HFF-Myc (cell line): Measurements from ENCODE around the gene OXSR1.

Source experiments
- DNase-seq: peaks from one replicate; pipeline ENCODE4 v3.0.0-alpha.2; 2011; ENCODE audit warnings: low read depth; ENCODE audit errors: extremely low read depth
- H3K4me3 ChIP-seq: replicated peaks from 2 replicates; pipeline ENCODE4 v1.5.1; 2011; ENCODE audit warnings: low read depth, mild to moderate bottlenecking, control low read depth, low read length
- TF ChIP-seq, protein P1 (sequence below): IDR thresholded peaks from 2 replicates; pipeline ENCODE4 v1.5.1; 2012; ENCODE audit warnings: mild to moderate bottlenecking, low read depth, low read length, control low read depth; ENCODE audit errors: missing control alignments

OXSR1 gene

DNA sequence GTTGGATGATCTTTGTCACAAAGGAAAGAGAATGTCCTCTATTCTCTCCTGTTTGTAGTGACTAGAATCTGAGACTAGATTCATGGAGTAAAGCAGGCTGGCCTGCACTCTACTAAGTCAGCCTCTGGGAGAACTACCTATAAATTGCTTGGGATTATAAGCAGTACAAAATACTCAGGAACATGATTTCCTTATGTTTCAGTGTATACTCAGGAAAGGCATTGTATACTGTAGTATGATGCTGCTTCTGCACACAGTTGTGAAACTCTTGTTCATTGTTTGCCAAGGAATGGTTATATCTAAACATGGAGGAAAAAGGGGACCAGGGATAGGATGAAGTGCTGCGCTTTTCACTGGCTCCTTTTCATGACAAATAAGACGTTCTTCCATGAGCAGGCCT lies 49.2 kb downstream of the OXSR1 start:
- no peak for DNase-seq
- TF ChIP-seq, protein P1, sequence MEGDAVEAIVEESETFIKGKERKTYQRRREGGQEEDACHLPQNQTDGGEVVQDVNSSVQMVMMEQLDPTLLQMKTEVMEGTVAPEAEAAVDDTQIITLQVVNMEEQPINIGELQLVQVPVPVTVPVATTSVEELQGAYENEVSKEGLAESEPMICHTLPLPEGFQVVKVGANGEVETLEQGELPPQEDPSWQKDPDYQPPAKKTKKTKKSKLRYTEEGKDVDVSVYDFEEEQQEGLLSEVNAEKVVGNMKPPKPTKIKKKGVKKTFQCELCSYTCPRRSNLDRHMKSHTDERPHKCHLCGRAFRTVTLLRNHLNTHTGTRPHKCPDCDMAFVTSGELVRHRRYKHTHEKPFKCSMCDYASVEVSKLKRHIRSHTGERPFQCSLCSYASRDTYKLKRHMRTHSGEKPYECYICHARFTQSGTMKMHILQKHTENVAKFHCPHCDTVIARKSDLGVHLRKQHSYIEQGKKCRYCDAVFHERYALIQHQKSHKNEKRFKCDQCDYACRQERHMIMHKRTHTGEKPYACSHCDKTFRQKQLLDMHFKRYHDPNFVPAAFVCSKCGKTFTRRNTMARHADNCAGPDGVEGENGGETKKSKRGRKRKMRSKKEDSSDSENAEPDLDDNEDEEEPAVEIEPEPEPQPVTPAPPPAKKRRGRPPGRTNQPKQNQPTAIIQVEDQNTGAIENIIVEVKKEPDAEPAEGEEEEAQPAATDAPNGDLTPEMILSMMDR = no peak
- no peak overlapping the region for H3K4me3 ChIP-seq

DNA sequence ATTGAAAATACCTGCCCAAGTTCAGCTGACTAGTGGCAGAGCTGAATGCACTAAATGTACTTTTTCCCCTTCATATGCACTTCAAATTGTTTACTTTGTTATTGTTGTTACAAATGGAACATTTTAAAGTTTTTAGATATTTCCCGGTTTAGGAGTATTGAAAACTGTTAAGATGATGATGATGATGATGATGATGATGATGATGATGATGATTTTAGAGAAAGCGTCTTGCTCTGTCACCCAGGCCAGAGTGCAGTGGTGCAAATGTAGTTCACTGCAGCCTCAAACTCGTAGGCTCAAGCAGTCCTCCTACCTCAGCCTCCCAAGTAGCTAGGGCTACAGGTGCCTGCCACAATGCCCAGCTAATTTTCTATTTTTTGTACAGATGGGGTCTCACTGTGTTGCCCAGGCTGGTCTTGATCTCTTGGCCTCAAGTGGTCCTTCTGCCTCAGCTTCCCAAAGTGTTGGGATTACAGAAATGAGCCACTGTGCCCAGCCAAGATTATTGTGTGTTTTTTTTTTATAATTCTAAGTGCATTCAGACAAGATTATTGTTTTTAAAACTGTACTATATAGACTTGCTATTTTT lies 54.4 kb downstream of the OXSR1 start:
- H3K4me3 ChIP-seq = no peak overlapping the region
- DNase-seq = no peak
- TF ChIP-seq, protein P1 = no peak

DNA sequence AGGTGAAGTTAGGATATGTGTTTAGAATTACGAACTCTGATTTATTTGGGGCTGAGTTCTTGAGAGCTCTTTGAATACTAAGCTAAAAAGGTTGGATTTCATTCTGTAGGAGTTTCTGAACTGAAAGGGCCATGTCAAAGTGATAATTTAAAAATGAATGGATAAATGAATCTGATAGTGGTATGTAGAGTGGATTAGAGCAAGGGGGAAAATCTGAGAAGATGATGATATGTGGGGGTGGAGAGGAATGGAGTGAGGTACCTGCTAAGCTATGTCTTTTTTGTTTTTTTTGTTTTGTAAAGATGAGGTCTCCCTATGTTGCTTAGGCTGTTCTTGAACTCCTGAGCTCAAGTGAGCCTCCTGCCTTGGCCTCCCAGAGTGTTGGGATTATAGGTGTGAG lies 55.7 kb downstream of the OXSR1 start:
- DNase-seq = no peak
- TF ChIP-seq, protein P1 = no peak

DNA sequence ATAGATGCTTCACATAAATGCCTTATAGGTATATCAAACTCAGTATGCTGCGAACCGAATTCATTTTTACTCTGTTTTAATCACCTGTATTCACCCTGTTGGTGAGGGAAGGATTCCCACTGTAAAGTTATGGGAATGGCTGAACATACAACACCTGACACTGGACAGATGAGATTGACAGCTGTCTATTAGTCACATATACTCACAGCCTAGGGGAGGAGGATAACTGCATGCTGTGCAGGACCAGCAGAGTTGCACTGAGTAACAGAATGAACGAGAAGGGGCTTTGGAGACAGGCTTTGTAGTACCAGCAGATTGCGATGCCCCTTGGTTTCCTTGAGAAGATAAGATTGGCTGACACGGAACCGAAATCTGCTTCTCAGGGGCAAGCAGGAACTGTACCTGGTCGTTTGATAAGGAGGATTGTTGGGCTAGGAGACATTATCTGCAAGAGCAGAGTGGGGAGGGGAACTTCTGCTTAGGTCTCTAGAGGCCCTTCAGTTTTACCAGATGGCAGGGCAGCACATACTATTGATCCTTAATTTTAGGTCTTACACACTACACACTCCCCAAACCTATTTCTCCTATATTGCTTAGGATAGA lies 56.8 kb downstream of the OXSR1 start:
- no peak overlapping the region for H3K4me3 ChIP-seq
- TF ChIP-seq, protein P1 = no peak
- no peak for DNase-seq

More for the DNA sequence above, 55.7 kb downstream of the OXSR1 start:
- no peak overlapping the region for H3K4me3 ChIP-seq

DNA sequence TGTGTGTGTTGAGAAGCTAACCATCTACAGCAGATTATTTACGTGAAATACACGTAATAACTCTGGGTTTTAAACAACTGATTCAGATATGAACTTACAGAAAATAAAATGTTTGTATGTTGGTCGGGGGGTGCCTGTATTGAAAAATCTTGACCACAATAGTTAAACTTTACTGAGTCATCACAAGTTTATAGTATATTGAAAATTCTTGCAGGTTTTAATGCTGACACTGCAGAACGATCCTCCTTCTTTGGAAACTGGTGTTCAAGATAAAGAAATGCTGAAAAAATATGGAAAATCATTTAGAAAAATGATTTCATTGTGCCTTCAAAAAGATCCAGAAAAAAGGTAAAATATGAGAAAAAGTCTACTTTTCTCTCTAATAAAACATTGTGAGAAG lies 59.0 kb downstream of the OXSR1 start:
- no peak for DNase-seq
- TF ChIP-seq, protein P1 = no peak
- no peak overlapping the region for H3K4me3 ChIP-seq

DNA sequence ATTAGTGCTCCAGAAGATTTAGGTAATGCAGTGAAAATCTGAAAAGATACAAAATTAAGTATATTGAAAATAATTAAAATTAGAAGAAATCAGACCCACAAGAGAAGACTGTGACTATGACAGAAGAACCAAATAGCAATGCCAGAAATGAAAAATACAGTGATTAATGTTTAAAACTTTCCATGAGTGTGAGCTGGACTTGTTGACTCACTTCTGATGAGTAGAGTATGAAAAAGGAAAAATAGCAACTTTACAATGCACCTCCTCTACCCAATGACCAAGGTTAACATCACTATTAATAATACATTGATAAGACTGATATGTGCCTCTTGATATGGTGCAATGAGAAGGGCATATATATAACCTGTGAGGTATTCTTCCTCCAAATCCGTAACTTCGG lies 60.9 kb downstream of the OXSR1 start:
- TF ChIP-seq, protein P1 = no peak
- H3K4me3 ChIP-seq = no peak overlapping the region
- DNase-seq = no peak

DNA sequence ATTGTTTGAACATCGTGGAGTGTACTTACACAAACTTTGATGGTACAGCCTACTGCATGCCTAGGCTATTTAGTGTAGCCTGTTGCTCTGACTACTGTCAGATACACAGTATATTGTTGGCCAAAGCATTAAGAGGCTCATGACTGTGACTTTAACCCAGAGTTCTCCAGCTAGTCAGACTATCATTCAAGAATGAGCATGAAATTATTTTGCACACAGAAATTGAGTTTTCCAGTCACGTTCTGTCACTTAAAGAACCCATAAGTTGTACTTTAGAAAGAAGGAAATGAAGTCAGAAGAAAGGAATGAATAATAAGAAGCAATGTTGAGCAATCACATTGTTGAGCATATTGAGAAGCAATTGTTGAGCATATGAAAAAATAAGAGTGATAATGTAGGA lies 62.7 kb downstream of the OXSR1 start:
- DNase-seq = peak; percentile 15
- TF ChIP-seq, protein P1 = no peak

More for the DNA sequence above, 62.7 kb downstream of the OXSR1 start:
- no peak overlapping the region for H3K4me3 ChIP-seq
